HepG2 (cell line): Measurements from ENCODE around the gene FGF14.

ENCODE experiments used
- GTF2F1 ChIP-seq: fragments of 150-350 bp; IDR thresholded peaks from 2 replicates; pipeline ENCODE4 v1.6.1; 2014; ENCODE audit warnings: low read length
- HMG20B ChIP-seq: conservative IDR thresholded peaks from 2 replicates; pipeline ENCODE4 v1.6.1; 2016; ENCODE audit warnings: missing genetic modification reagents, missing compliant biosample characterization
- STAT6 ChIP-seq: sonication (generic); formaldehyde crosslinking; IDR thresholded peaks from 2 replicates; pipeline ENCODE4 v1.4.0; 2020; ENCODE audit warnings: missing genetic modification reagents, mild to moderate bottlenecking, borderline replicate concordance
- TFAP4 ChIP-seq: sonication (generic); IDR thresholded peaks from 2 replicates; pipeline ENCODE4 v1.6.1; 2016; ENCODE audit warnings: low read depth, borderline replicate concordance

- no peak for TF ChIP-seq HMG20B (CRISPR knock-in tag)
- TF ChIP-seq STAT6 (CRISPR knock-in tag): no peak
- no peak for TF ChIP-seq GTF2F1
- TF ChIP-seq TFAP4: no peak
Measured at GRCh38 chr13:102192858-102193257, 209.0 kb downstream of the FGF14 start.
